ENCODE measurements around the gene OGDHL. TPM values are rescaled to one million over a fixed set of nuclear protein-coding genes. Genes with fewer than 3 reads are reported as not detected.
"Not testable (repeated sequence)": the region's sequence is repeated elsewhere in the genome, so short reads cannot be mapped to it uniquely, and the experiment has no call there.

OGDHL gene
- total RNA-seq, 4 donors from 2014 or later, result 1.00 to 4.2 (median 2.4) TPM

DNA sequence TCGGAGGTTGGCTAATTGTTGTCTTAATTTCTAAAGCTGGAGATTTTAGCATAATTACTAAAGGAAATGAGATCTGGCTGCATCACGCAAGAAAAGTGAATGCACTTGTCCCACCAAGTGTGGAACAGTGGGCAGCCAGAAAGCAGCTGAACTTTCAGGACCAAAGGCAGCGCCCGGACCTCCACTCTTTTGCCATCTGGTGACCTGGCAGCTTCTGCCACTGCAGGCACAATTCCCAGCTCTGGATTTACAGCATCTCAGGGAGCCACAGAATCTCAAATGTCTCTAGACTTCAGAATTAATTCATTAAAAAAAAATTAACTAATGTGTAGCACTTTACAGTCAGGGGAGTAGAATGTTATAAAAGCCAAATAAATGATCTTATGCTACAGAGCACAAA lies 14.7 kb upstream of the OGDHL start:
- Histone ChIP-seq H3K4me3 (no peak overlapping the region), H3K27ac (no peak overlapping the region), H3K4me1 (no peaks in the 10 kb centered on the region), H3K27me3 (peaks cover 6% of the 10 kb centered on the region), H3K36me3 (no peaks in the 10 kb centered on the region), H3K9me3 (peaks cover 0 to 6% of the 10 kb centered on the region in 2 donors)
- 74 to 79% methylated on average over 2 to 4 of the region's 4 CpGs for WGBS, 2 donors (ENCODE audit: low coverage in 1 of 2)
- TF ChIP-seq POLR2A (IDR thresholded peaks at IDR 0.05) (no peak), POLR2AphosphoS5 (IDR thresholded peaks at IDR 0.05) (no peak), EP300 (IDR thresholded peaks at IDR 0.05; ENCODE audit: low read depth) (no peak)
- TF ChIP-seq, protein P1, sequence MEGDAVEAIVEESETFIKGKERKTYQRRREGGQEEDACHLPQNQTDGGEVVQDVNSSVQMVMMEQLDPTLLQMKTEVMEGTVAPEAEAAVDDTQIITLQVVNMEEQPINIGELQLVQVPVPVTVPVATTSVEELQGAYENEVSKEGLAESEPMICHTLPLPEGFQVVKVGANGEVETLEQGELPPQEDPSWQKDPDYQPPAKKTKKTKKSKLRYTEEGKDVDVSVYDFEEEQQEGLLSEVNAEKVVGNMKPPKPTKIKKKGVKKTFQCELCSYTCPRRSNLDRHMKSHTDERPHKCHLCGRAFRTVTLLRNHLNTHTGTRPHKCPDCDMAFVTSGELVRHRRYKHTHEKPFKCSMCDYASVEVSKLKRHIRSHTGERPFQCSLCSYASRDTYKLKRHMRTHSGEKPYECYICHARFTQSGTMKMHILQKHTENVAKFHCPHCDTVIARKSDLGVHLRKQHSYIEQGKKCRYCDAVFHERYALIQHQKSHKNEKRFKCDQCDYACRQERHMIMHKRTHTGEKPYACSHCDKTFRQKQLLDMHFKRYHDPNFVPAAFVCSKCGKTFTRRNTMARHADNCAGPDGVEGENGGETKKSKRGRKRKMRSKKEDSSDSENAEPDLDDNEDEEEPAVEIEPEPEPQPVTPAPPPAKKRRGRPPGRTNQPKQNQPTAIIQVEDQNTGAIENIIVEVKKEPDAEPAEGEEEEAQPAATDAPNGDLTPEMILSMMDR (IDR thresholded peaks at IDR 0.05), result no peak
- DNase-seq, result no peak
- intact Hi-C loops (cut with DNase I; ENCODE audit: low total_unique reads), result no loop called here
- in situ Hi-C loops (cut with MboI; ENCODE audit: low pct_ligation_motif_present in 1 of 4, low pct_unique_long_range_greater_than_20kb in 1 of 4, low sequenced_read_pairs in 3 of 4), result no loop called here

DNA sequence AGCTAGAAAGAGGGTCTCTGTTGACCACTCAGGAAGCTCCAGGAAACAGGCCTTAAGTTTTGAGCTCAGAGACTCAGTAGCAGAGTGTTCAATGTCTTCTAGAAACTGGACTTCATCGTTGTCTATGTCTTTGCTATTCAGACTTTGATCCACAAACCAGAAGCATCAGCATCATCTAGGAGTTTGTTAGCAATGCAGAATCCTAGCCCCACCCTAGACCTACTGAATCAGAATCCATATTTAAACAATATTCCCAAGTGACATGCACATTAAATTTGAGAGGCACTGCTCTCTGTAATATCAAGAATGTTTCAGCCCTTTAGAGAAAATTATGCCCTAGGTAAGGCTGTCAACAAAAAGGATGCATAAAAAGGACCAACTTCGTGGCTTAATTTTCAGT lies 12.9 kb upstream of the OGDHL start:
- in situ Hi-C loops (cut with MboI; ENCODE audit: low pct_ligation_motif_present in 1 of 4, low pct_unique_long_range_greater_than_20kb in 1 of 4, low sequenced_read_pairs in 3 of 4), result no loop called here
- Histone ChIP-seq H3K4me3 (no peak overlapping the region), H3K27me3 (peaks cover 12% of the 10 kb centered on the region), H3K27ac (no peak overlapping the region), H3K4me1 (no peaks in the 10 kb centered on the region), H3K9me3 (peaks cover 0 to 6% of the 10 kb centered on the region in 2 donors), H3K36me3 (no peaks in the 10 kb centered on the region)
- no peak for DNase-seq
- intact Hi-C loops (cut with DNase I; ENCODE audit: low total_unique reads), result no loop called here
- TF ChIP-seq, protein P1 (IDR thresholded peaks at IDR 0.05), result no peak
- TF ChIP-seq POLR2AphosphoS5 (IDR thresholded peaks at IDR 0.05), result no peak
- TF ChIP-seq EP300 (IDR thresholded peaks at IDR 0.05; ENCODE audit: low read depth), result no peak
- no peak for TF ChIP-seq POLR2A (IDR thresholded peaks at IDR 0.05)
- WGBS, 2 donors (ENCODE audit: low coverage in 1 of 2), result 53 to 58% methylated on average over 1 to 2 of the region's 2 CpGs

DNA sequence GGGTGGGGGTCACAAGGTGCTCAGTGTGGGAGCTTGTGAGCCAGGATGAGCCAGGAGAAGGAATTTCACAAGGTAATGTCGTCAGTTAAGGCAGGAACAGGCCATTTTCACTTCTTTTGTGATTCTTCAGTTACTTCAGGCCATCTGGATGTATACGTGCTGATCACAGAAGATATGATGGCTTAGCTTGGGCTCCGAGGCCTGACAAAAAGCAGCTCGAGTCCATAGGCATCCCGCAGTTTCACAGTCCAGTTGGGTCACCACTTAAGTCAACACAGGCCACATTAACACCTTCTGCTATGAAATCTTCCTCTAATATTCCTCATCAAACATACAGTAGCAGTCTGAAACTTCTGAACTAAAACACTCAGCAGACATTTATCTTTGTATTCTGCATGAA lies 10.8 kb upstream of the OGDHL start:
- in situ Hi-C loops (cut with MboI; ENCODE audit: low pct_ligation_motif_present in 1 of 4, low pct_unique_long_range_greater_than_20kb in 1 of 4, low sequenced_read_pairs in 3 of 4); H3K9me3 ChIP-seq; H3K4me1 ChIP-seq; H3K36me3 ChIP-seq; intact Hi-C loops (cut with DNase I; ENCODE audit: low total_unique reads); DNase-seq; H3K4me3 ChIP-seq; H3K27ac ChIP-seq: not testable (repeated sequence)
- WGBS, 2 donors (ENCODE audit: low coverage in 1 of 2), result 30 to 56% methylated on average over 2 to 5 of the region's 5 CpGs
- H3K27me3 ChIP-seq, result peaks cover 27% of the 10 kb centered on the region

DNA sequence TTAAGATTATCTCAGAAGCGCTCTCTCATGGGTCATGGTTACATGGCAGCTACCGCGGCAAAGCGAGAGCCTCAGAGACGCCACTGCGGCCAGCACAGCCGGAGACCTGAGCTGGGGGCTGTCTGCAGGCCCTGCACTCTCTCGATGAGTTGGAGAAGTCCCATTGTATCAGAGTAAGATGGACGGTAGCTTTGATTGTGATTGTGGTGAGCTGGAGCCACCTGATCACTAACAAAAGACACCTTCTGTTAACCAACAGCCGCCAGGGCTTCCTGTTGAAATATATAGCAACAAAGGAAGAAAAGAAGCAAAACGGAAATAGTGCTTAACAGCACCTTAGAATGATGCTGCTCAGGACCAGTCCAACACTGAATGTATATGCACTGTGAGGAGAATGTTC lies 8.9 kb upstream of the OGDHL start:
- intact Hi-C loops (cut with DNase I; ENCODE audit: low total_unique reads), result not testable (repeated sequence)
- H3K27me3 ChIP-seq, result peaks cover 46% of the 10 kb centered on the region

DNA sequence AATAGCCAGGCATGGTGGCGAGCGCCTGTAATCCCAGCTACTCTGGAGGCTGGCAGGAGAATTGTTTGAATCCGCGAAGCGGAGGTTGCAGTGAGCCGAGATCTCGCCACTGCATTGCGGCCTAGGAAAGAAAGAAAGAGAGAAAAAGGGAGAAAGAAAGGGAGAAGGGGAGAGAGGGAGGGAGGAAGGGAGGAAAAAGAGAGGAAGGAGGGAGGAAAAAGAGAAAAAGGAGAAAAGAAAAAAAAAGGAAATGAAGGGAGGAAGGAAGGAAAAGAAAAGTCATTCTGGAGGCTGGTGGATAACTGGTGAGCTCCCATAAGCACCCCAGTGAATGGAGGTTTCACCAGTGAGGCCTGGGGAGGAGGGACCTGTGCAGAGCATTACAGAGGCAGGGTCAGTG lies 7.6 kb upstream of the OGDHL start:
- DNase-seq, result no peak
- WGBS, 2 donors (ENCODE audit: low coverage in 1 of 2), result 98 to 100% methylated on average over 3 to 8 of the region's 8 CpGs
- no peak overlapping the region for H3K4me3 ChIP-seq
- H3K27ac ChIP-seq, result no peak overlapping the region
- no peaks in the 10 kb centered on the region for H3K9me3 ChIP-seq
- H3K27me3 ChIP-seq, result peaks cover 57% of the 10 kb centered on the region
- H3K36me3 ChIP-seq, result no peaks in the 10 kb centered on the region
- intact Hi-C loops (cut with DNase I; ENCODE audit: low total_unique reads), result no loop called here
- H3K4me1 ChIP-seq, result no peaks in the 10 kb centered on the region
- in situ Hi-C loops (cut with MboI; ENCODE audit: low pct_ligation_motif_present in 1 of 4, low pct_unique_long_range_greater_than_20kb in 1 of 4, low sequenced_read_pairs in 3 of 4), result no loop called here
- TF ChIP-seq, protein P1 (IDR thresholded peaks at IDR 0.05), result no peak
- TF ChIP-seq EP300 (IDR thresholded peaks at IDR 0.05; ENCODE audit: low read depth) (no peak), POLR2A (IDR thresholded peaks at IDR 0.05) (no peak), POLR2AphosphoS5 (IDR thresholded peaks at IDR 0.05) (no peak)

More for the DNA sequence above, 8.9 kb upstream of the OGDHL start:
- in situ Hi-C loops (cut with MboI; ENCODE audit: low pct_ligation_motif_present in 1 of 4, low pct_unique_long_range_greater_than_20kb in 1 of 4, low sequenced_read_pairs in 3 of 4); H3K9me3 ChIP-seq; H3K4me3 ChIP-seq; DNase-seq; H3K27ac ChIP-seq; H3K4me1 ChIP-seq; H3K36me3 ChIP-seq: not testable (repeated sequence)
- 31 to 53% methylated on average over 4 to 9 of the region's 11 CpGs for WGBS, 2 donors (ENCODE audit: low coverage in 1 of 2)

Measured in transverse colon (tissue), 4 donors.